Prostate gland (tissue), 2 donors: ENCODE measurements around the gene UNC119B. TPM values are rescaled to one million over a fixed set of nuclear protein-coding genes. Genes with fewer than 3 reads are reported as not detected.

ENCODE experiments used
- DNase-seq: peaks from one replicate; pipeline ENCODE4 v3.0.0-alpha.2; 2019; ENCODE audit warnings: low spot score
- H3K27ac ChIP-seq, 2 donors: fragments of 200-600 bp; sonication (generic); 2 replicates each; pipeline ENCODE4 v1.5.1; 2017 to 2019
- H3K27me3 ChIP-seq: fragments of 200-600 bp; sonication (generic); replicated peaks from 2 replicates; pipeline ENCODE4 v1.5.1; 2019; ENCODE audit not compliant: insufficient read depth
- H3K36me3 ChIP-seq, 2 donors: fragments of 200-600 bp; sonication (generic); 1 replicate in 1 of 2; 2 replicates in 1 of 2; pipeline versions ENCODE4 v1.5.1 to v1.8.1; 2017 to 2019
- H3K4me1 ChIP-seq: fragments of 200-600 bp; sonication (generic); replicated peaks from 2 replicates; pipeline ENCODE4 v1.5.1; 2019
- H3K4me3 ChIP-seq, 2 donors: fragments of 200-600 bp; sonication (generic); 2 replicates each; pipeline ENCODE4 v1.5.1; 2017 to 2019
- H3K9me3 ChIP-seq: fragments of 200-600 bp; sonication (generic); 2 replicates; pipeline ENCODE4 v1.5.1; 2017
- CTCF ChIP-seq, 4 experiments: fragments of 200-600 bp in 2 of 4; fragments of 450-650 bp in 2 of 4; sonication (generic) in 2 of 4; IDR thresholded peaks; 1 replicate in 3 of 4; 2 replicates in 1 of 4; pipeline ENCODE4 v1.5.1; 2016 to 2019; ENCODE audit warnings: antibody characterized with exemption in 4 of 4, mild to moderate bottlenecking in 2 of 4, moderate library complexity in 2 of 4
- POLR2A ChIP-seq: fragments of 450-650 bp; IDR thresholded peaks from one replicate; pipeline ENCODE4 v1.6.1; 2016; ENCODE audit warnings: antibody characterized with exemption, mild to moderate bottlenecking
- POLR2AphosphoS5 ChIP-seq: sonication (generic); formaldehyde crosslinking; IDR thresholded peaks from one replicate; pipeline ENCODE4 v1.6.1; 2017; ENCODE audit warnings: antibody characterized with exemption
- WGBS: methylation state at CpG from one replicate; pipeline ENCODE4 v1.1.5; 2018; 5-methylcytosine and 5-hydroxymethylcytosine counted together
- intact Hi-C: fragments of 100-400 bp; cut with DNase I; formaldehyde crosslinking; loops from one replicate; pipeline ENCODE4 v1.14.2; 2022
- total RNA-seq, 2 donors: library from RNA; depleted of rRNA; stranded (reverse); fragments of >200 nt; gene quantifications; one replicate each; pipeline ENCODE4 v1.1.0, GENCODE V29; 2016

UNC119B gene
- total RNA-seq, 2 donors from 2014 or later, result 26.0 to 41.9 TPM

GRCh38 chr12:120674097-120674636, 36.1 kb upstream of the UNC119B start:
- peaks cover 7% of the 10 kb centered on the region for H3K4me1 ChIP-seq
- no peaks in the 10 kb centered on the region for H3K36me3 ChIP-seq
- H3K27me3 ChIP-seq, result no peaks in the 10 kb centered on the region
- WGBS, result 89% methylated on average over 6 of the region's 6 CpGs
- H3K27ac ChIP-seq, result no peak overlapping the region
- H3K4me3 ChIP-seq, result no peak overlapping the region
- intact Hi-C loops, result no loop called here
- DNase-seq, result no peak
- H3K9me3 ChIP-seq, result no peaks in the 10 kb centered on the region
- no peak for TF ChIP-seq CTCF (IDR thresholded peaks at IDR 0.05)
- TF ChIP-seq POLR2A, result no peak
- no peak for TF ChIP-seq POLR2AphosphoS5

GRCh38 chr12:120677765-120678473, 32.3 kb upstream of the UNC119B start:
- intact Hi-C loops, result no loop called here
- peak; percentile 27 for DNase-seq
- Histone ChIP-seq H3K36me3 (no peaks in the 10 kb centered on the region), H3K27me3 (no peaks in the 10 kb centered on the region), H3K9me3 (no peaks in the 10 kb centered on the region), H3K4me1 (peaks cover 7% of the 10 kb centered on the region), H3K4me3 (no peak overlapping the region), H3K27ac (peak overlapping the region; percentile 28 to 65)
- TF ChIP-seq POLR2AphosphoS5 (no peak), CTCF (IDR thresholded peaks at IDR 0.05) (no peak), POLR2A (no peak)
- WGBS, result 19% methylated on average over 5 of the region's 7 CpGs

GRCh38 chr12:120678572-120678971, 31.7 kb upstream of the UNC119B start:
- H3K27ac ChIP-seq, result peak overlapping the region; percentile 28 to 65
- intact Hi-C loops, result no loop called here
- no peak for DNase-seq
- peaks cover 7% of the 10 kb centered on the region for H3K4me1 ChIP-seq
- 69% methylated on average over 8 of the region's 8 CpGs for WGBS
- no peaks in the 10 kb centered on the region for H3K9me3 ChIP-seq
- no peaks in the 10 kb centered on the region for H3K36me3 ChIP-seq
- TF ChIP-seq CTCF (IDR thresholded peaks at IDR 0.05), result no peak
- TF ChIP-seq POLR2AphosphoS5, result no peak
- TF ChIP-seq POLR2A, result no peak
- no peak overlapping the region for H3K4me3 ChIP-seq
- no peaks in the 10 kb centered on the region for H3K27me3 ChIP-seq

GRCh38 chr12:120680165-120680738, 30.0 kb upstream of the UNC119B start:
- Histone ChIP-seq H3K4me1 (peaks cover 7% of the 10 kb centered on the region), H3K27me3 (no peaks in the 10 kb centered on the region), H3K27ac (no peak overlapping the region), H3K9me3 (no peaks in the 10 kb centered on the region), H3K36me3 (no peaks in the 10 kb centered on the region), H3K4me3 (no peak overlapping the region)
- 63% methylated on average over 5 of the region's 5 CpGs for WGBS
- intact Hi-C loops, result no loop called here
- no peak for DNase-seq
- TF ChIP-seq POLR2A (no peak), POLR2AphosphoS5 (no peak), CTCF (IDR thresholded peaks at IDR 0.05) (no peak)

GRCh38 chr12:120684523-120684932, 25.7 kb upstream of the UNC119B start:
- intact Hi-C loops, result no loop called here
- TF ChIP-seq POLR2AphosphoS5 (no peak), POLR2A (no peak), CTCF (IDR thresholded peaks at IDR 0.05) (no peak)
- WGBS, result 77% methylated on average over 8 of the region's 8 CpGs
- no peak for DNase-seq
- H3K36me3 ChIP-seq, result no peaks in the 10 kb centered on the region
- H3K9me3 ChIP-seq, result no peaks in the 10 kb centered on the region
- H3K27ac ChIP-seq, result no peak overlapping the region
- no peaks in the 10 kb centered on the region for H3K27me3 ChIP-seq
- H3K4me3 ChIP-seq, result no peak overlapping the region
- H3K4me1 ChIP-seq, result no peaks in the 10 kb centered on the region
